Measurements from ENCODE around the gene COL5A1.
A peak's percentile ranks its signal among the peaks of the same experiment; 100 is the strongest.

COL5A1 gene

GRCh38 chr9:134652291-134653225 is 11.0 kb downstream of the COL5A1 start:
- Mint-ChIP-seq H3K27me3 (no peaks in the 10 kb centered on the region), H3K9me3 (no peaks in the 10 kb centered on the region), H3K36me3 (no peaks in the 10 kb centered on the region), H3K27ac (no peak overlapping the region), H3K4me3 (no peak overlapping the region), H3K4me1 (no peaks in the 10 kb centered on the region)

GRCh38 chr9:134653259-134654009 is 11.8 kb downstream of the COL5A1 start:
- no peaks in the 10 kb centered on the region for H3K36me3 Mint-ChIP-seq
- no peak overlapping the region for H3K4me3 Mint-ChIP-seq
- no peak overlapping the region for H3K27ac Mint-ChIP-seq
- H3K9me3 Mint-ChIP-seq = no peaks in the 10 kb centered on the region
- H3K27me3 Mint-ChIP-seq = no peaks in the 10 kb centered on the region
- H3K4me1 Mint-ChIP-seq = no peaks in the 10 kb centered on the region

DNA sequence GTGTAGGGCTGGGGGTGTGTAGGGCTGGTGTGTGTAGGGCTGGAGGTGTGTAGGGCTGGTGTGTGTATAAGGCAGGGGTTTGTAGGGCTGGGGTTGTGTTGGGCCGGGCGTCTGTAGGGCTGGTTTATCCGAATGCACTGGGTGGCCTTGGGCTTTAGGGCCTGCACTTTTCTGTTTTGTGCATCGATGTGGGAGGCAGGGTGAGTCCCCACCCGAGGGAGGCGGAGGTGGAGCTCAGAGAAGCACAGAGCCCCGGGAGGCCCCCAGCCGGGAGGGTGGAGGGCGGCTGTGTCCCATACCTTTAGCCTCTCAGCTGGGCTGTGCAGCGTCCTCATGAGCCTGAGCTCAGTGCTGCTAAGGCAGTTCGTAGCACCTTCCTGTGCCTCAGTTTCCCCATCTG is 13.5 kb downstream of the COL5A1 start:
- Mint-ChIP-seq H3K4me1 (no peaks in the 10 kb centered on the region), H3K9me3 (no peaks in the 10 kb centered on the region), H3K36me3 (no peaks in the 10 kb centered on the region), H3K27me3 (no peaks in the 10 kb centered on the region), H3K4me3 (no peak overlapping the region), H3K27ac (no peak overlapping the region)

DNA sequence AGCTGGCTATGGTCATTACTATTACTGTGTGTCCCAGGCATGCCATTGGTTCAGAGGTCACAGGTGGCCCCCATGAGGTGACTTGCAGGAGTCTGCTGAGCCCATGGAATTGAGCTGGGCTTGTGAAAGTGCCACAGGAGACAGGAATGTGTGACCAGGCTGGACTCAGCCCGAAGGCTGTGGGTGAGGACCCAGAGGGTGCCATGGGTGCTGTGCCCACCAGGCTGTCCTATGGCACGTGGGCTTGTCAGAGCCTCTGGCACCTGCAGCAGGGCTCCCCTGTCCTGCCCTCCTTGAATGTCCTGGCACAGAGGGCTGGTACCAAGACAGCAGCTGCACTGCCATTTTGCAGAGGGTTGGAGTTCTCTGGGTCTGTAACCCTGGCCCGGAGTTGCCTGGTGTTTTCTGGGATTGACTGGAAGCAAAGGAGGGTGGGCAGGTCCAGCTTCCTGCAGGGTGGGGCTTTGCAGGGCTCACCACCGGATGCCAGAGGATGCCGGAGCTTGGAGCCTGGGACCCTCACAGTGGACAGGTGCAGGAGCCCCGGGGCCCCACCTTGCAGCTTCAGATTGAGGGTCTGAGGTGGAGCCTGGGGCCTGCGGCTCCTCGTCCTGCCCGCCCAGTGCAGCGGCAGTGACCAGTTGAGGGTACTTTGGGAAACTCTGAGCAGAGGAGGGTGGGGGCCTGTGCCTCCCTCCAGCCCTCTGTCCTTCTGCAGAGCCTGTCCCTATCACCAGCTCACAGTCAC is 14.2 kb downstream of the COL5A1 start:
- Mint-ChIP-seq H3K4me3 (no peak overlapping the region), H3K27me3 (no peaks in the 10 kb centered on the region), H3K27ac (no peak overlapping the region), H3K9me3 (peaks cover 2% of the 10 kb centered on the region), H3K36me3 (no peaks in the 10 kb centered on the region), H3K4me1 (no peaks in the 10 kb centered on the region)

- Mint-ChIP-seq H3K27ac (peak overlapping the region; percentile 55), H3K36me3 (no peaks in the 10 kb centered on the region), H3K4me1 (no peaks in the 10 kb centered on the region)
These were observed 14.9 kb downstream of the COL5A1 start for GRCh38 chr9:134656334-134657006.

GRCh38 chr9:134657666-134658377 is 16.2 kb downstream of the COL5A1 start:
- Mint-ChIP-seq H3K4me1 (no peaks in the 10 kb centered on the region), H3K36me3 (no peaks in the 10 kb centered on the region), H3K27ac (no peak overlapping the region), H3K27me3 (peaks cover 3% of the 10 kb centered on the region), H3K4me3 (no peak overlapping the region), H3K9me3 (peaks cover 4% of the 10 kb centered on the region)

More at GRCh38 chr9:134656334-134657006, 14.9 kb downstream of the COL5A1 start:
- H3K4me3 Mint-ChIP-seq = no peak overlapping the region
- H3K27me3 Mint-ChIP-seq = no peaks in the 10 kb centered on the region
- H3K9me3 Mint-ChIP-seq = peaks cover 4% of the 10 kb centered on the region

- Mint-ChIP-seq H3K36me3 (no peaks in the 10 kb centered on the region), H3K4me3 (no peak overlapping the region), H3K9me3 (peaks cover 4% of the 10 kb centered on the region), H3K4me1 (no peaks in the 10 kb centered on the region), H3K27ac (no peak overlapping the region), H3K27me3 (peaks cover 3% of the 10 kb centered on the region)
These were observed 16.9 kb downstream of the COL5A1 start for GRCh38 chr9:134658378-134658955.

DNA sequence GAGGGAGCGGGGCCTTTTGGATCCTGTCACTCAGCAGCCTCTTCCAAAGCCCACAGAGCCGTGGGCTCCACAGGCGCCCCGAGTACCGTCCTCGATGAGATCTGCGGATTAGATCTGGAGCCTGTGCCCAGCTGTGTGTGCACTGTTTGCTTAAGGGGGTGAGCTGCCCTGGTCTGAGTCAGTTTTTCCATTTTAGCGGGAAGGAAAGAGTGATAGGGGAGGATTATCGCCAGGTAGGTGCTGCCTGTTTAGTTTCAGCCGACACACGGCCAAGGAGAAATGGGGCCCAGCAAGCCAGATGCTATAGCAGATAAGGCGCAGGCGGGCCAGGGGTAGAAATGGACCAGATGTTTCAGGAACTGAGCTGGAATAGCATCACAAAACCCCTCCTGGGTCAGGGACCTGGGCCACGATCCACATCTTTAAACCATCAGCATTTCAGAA is 18.1 kb downstream of the COL5A1 start:
- no peaks in the 10 kb centered on the region for H3K4me1 Mint-ChIP-seq
- H3K9me3 Mint-ChIP-seq = peaks cover 4% of the 10 kb centered on the region
- H3K4me3 Mint-ChIP-seq = no peak overlapping the region
- no peaks in the 10 kb centered on the region for H3K36me3 Mint-ChIP-seq
- H3K27ac Mint-ChIP-seq = no peak overlapping the region
- peaks cover 3% of the 10 kb centered on the region for H3K27me3 Mint-ChIP-seq

- Mint-ChIP-seq H3K27ac (no peak overlapping the region), H3K4me3 (no peak overlapping the region), H3K9me3 (peaks cover 4% of the 10 kb centered on the region), H3K36me3 (no peaks in the 10 kb centered on the region), H3K27me3 (peaks cover 3% of the 10 kb centered on the region), H3K4me1 (no peaks in the 10 kb centered on the region)
These were observed 18.8 kb downstream of the COL5A1 start for GRCh38 chr9:134660407-134660806.

DNA sequence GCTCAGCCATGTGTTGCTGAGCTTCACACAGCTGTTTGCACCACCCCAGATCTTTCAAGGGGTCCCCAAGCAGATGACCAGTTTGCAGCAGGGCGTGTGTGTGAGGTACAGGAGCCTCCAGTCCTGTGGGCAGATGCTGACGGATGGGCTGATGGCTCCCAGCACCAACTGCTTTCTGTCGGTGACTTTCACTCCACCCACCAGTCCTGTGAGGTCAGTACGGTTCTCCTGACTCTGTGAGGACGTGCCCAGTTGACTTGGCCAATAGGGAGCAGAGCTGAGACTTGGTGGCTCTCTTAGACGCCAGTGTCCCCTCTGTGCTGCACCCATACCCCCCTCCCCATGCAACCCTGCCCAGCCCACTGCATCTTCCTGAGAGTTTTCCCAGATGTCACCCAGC is 19.7 kb downstream of the COL5A1 start:
- Mint-ChIP-seq H3K36me3 (no peaks in the 10 kb centered on the region), H3K27me3 (peaks cover 3% of the 10 kb centered on the region), H3K4me3 (no peak overlapping the region), H3K9me3 (peaks cover 4% of the 10 kb centered on the region), H3K27ac (no peak overlapping the region), H3K4me1 (no peaks in the 10 kb centered on the region)

DNA sequence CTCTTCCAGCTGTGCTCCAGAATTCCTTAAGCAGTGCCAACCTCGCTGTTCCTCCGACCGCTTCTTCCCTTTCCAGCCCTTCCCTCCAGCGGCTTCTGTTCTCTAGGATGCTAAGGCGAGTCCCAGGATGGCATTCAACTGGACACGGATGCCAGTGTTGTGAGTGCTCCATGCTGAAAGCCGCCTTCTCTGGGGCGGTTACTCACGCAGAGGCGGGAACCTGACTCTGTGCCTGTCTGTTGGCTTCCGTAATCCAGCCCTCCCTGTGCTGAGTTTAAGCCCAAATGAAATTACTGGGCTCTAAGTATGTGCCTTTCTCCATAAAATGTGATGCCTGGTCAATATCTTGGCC is 20.2 kb downstream of the COL5A1 start:
- H3K4me1 Mint-ChIP-seq = no peaks in the 10 kb centered on the region
- no peaks in the 10 kb centered on the region for H3K36me3 Mint-ChIP-seq
- H3K27ac Mint-ChIP-seq = no peak overlapping the region
- no peak overlapping the region for H3K4me3 Mint-ChIP-seq
- peaks cover 4% of the 10 kb centered on the region for H3K9me3 Mint-ChIP-seq
- peaks cover 5% of the 10 kb centered on the region for H3K27me3 Mint-ChIP-seq

- Mint-ChIP-seq H3K9me3 (peaks cover 4% of the 10 kb centered on the region), H3K27ac (no peak overlapping the region), H3K36me3 (no peaks in the 10 kb centered on the region), H3K4me1 (no peaks in the 10 kb centered on the region), H3K27me3 (peaks cover 5% of the 10 kb centered on the region), H3K4me3 (no peak overlapping the region)
These were observed 20.7 kb downstream of the COL5A1 start for GRCh38 chr9:134662143-134662876.

DNA sequence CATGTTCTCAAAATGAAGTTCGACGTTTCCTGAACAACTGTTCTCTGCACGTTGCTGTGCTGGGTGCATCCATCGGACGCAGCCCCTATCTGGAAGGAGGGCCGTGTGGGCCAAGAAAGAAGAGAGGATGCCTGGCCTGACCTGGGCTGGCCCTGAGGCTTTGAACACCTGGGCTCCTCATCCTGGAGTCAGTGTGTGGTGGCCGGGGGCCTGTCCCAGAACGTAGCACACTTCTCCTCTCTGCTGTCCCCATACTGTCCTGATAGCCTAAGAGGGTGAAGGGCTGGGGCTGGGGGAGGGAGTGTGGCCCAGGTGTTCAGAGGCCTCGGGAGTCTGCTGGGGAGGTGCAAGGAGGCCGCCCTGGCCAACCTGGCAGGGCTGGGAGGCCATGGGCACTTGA is 21.5 kb downstream of the COL5A1 start:
- no peaks in the 10 kb centered on the region for H3K36me3 Mint-ChIP-seq

More for the DNA sequence above, 21.5 kb downstream of the COL5A1 start:
- Mint-ChIP-seq H3K27me3 (peaks cover 7% of the 10 kb centered on the region), H3K4me3 (no peak overlapping the region), H3K27ac (no peak overlapping the region), H3K9me3 (peaks cover 4% of the 10 kb centered on the region), H3K4me1 (no peaks in the 10 kb centered on the region)

Measured in activated naive CD4-positive, alpha-beta T cell treated with anti-CD3 and anti-CD28 coated beads, Interleukin-2, amount 50 U/mL, for 24 hours (primary cell).